Osteocyte (in vitro differentiated cells): Measurements from ENCODE around the gene DHRS4. TPM values are rescaled to one million over a fixed set of nuclear protein-coding genes. Genes with fewer than 3 reads are reported as not detected.
A peak's percentile ranks its signal among the peaks of the same experiment; 100 is the strongest.
"Not testable (repeated sequence)": the region's sequence is repeated elsewhere in the genome, so short reads cannot be mapped to it uniquely, and the experiment has no call there.

Experiments
- DNase-seq: peaks from one replicate; pipeline ENCODE4 v3.0.0; 2021; ENCODE audit warnings: mixed read lengths; ENCODE audit not compliant: unreplicated experiment; ENCODE audit errors: extremely low spot score
- H3K27ac Mint-ChIP-seq: one replicate; pipeline ENCODE4 v1.8.0; 2021; ENCODE audit warnings: mild to moderate bottlenecking, mixed read lengths; ENCODE audit not compliant: unreplicated experiment
- H3K27me3 Mint-ChIP-seq: one replicate; pipeline ENCODE4 v1.8.0; 2021; ENCODE audit warnings: mixed read lengths; ENCODE audit not compliant: unreplicated experiment
- H3K36me3 Mint-ChIP-seq: one replicate; pipeline ENCODE4 v1.8.0; 2021; ENCODE audit warnings: mixed read lengths; ENCODE audit not compliant: unreplicated experiment
- H3K4me1 Mint-ChIP-seq: one replicate; pipeline ENCODE4 v1.8.0; 2021; ENCODE audit warnings: mixed read lengths; ENCODE audit not compliant: unreplicated experiment
- H3K4me3 Mint-ChIP-seq: one replicate; pipeline ENCODE4 v1.8.0; 2021; ENCODE audit warnings: mild to moderate bottlenecking, moderate library complexity, mixed read lengths; ENCODE audit not compliant: unreplicated experiment
- H3K9me3 Mint-ChIP-seq: one replicate; pipeline ENCODE4 v1.8.0; 2021; ENCODE audit warnings: mixed read lengths; ENCODE audit not compliant: unreplicated experiment
- total RNA-seq: library from RNA; stranded (reverse); gene quantifications from 2 replicates; pipeline ENCODE4 v1.2.1, GENCODE V29; 2021
- TF ChIP-seq, protein P1 (sequence below): fragments of 200-600 bp; sonication (generic); IDR thresholded peaks from 2 replicates; pipeline ENCODE4 v1.5.0; 2021; ENCODE audit warnings: antibody characterized with exemption, mild to moderate bottlenecking, moderate library complexity

The DHRS4 gene
- total RNA-seq, 1 donor from 2014 or later: 19.6 TPM

DNA sequence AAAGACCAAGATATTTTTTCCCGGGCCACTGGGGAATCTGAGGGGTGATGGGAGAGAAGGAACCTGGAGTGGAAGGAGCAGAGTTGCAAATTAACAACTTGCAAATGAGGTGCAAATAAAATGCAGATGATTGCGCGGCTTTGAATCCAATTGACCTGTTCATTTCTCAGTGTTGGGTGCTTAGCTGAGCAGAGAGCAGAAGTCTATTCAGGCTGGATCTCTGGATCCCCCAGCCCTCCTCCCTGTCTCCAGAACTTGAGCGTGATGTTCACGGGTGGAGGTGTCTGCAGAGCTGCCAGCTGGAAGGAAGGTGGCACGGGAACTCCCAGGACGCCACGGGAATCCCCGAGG lies 15.5 kb downstream of the DHRS4 start:
- not testable (repeated sequence) for DNase-seq, H3K4me1 Mint-ChIP-seq, H3K9me3 Mint-ChIP-seq, H3K27me3 Mint-ChIP-seq, H3K27ac Mint-ChIP-seq, H3K4me3 Mint-ChIP-seq, H3K36me3 Mint-ChIP-seq

DNA sequence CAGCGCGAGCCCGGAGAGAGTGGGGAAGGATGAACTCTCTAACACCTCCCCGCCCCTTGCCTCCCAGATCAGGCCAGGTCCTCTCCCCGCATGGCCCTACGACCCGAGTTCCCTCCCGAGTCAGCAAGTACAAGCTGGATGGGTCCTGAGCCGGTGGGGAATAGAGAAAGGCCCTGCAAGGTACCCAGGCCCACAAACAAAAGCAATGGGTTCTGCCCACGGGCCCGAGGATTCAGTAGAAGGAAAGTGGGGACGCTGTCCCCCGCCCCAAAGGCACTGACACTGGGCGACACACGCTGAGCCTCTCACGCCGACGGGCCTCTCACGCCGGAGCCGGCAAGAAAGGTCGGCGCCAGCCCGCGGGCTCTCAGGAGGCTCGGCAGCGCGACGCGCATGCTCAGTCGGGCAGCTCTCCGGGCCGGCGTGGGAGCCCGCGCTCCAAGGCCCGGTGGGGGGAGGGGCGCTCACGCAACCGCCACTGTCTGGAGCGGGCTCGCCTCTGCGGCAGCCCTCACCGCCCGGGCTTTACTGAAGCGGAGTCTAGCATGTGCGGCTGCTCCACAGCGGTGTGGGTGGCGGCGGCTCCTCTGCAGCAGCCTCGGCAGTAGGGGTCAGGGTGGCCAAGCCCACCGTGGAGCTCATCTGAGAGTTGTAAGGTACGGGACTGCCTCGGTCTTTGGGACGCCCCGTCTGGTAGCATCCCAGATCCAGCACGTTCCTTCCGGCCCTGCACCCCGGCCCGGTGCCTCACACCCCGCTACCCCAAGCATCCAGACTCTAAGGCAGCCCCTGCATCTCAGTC lies 16.1 kb downstream of the DHRS4 start:
- H3K27ac Mint-ChIP-seq, H3K4me1 Mint-ChIP-seq, DNase-seq, H3K9me3 Mint-ChIP-seq, H3K36me3 Mint-ChIP-seq, H3K27me3 Mint-ChIP-seq: not testable (repeated sequence)
- H3K4me3 Mint-ChIP-seq: peak overlapping the region; percentile 32

DNA sequence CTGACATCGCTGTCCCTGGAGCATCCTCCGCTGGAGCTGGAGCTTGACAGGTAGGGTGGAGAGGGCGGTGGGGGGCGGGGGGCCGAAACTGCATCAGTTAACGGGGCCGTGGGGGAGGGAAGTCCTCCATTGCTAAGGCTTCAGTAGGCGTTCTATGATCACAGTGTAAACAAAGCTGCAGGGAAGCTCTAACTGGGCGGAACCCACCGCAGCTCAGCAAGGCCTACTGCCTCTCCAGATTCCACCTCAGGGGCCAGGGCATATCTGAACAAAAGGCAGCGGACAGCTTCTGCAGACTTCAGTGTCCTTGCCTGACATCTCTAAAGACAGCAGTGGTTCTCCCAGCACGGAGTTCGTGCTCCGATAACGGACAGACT lies 16.7 kb downstream of the DHRS4 start:
- not testable (repeated sequence) for H3K9me3 Mint-ChIP-seq, H3K27ac Mint-ChIP-seq, H3K36me3 Mint-ChIP-seq, H3K27me3 Mint-ChIP-seq, H3K4me1 Mint-ChIP-seq, H3K4me3 Mint-ChIP-seq, DNase-seq

DNA sequence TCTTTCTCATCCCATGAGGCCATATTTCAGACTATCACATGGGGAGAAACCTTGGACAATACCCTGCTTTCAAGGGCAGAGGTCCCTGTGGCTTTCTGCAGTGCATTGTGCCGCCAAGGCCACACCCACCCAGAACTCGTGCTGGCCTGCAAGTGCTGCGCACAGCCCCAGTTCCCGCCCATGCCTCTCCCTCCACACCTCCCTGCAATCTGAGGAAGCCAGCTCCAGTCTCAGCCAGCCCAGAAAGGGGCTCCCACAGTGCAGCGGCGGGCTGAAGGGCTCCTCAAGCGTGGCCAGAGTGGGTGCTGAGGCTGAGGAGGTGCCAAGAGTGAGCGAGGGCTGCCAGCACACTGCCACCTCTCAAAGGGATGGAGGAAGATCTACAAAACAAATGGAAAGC lies 19.6 kb downstream of the DHRS4 start:
- DNase-seq, H3K36me3 Mint-ChIP-seq, H3K4me1 Mint-ChIP-seq, H3K27me3 Mint-ChIP-seq, H3K4me3 Mint-ChIP-seq, H3K9me3 Mint-ChIP-seq, H3K27ac Mint-ChIP-seq: not testable (repeated sequence)

DNA sequence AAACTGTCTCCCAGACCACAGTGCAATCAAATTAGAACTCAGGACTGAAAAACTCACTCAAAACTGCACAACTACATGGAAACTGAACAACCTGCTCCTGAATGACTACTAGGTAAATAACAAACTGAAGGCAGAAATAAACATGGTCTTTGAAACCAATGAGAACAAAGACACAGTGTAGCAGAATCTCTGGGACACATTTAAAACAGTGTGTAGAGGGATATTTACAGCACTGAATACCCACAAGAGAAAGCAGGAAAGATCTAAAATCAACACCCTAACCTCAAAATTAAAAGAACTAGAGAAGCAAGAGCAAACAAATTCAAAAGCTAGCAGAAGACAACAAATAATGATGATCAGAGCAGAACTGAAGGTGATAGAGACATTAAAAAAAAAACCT lies 20.5 kb downstream of the DHRS4 start:
- H3K9me3 Mint-ChIP-seq, H3K27me3 Mint-ChIP-seq, H3K36me3 Mint-ChIP-seq, H3K27ac Mint-ChIP-seq, DNase-seq, H3K4me1 Mint-ChIP-seq, H3K4me3 Mint-ChIP-seq: not testable (repeated sequence)

DNA sequence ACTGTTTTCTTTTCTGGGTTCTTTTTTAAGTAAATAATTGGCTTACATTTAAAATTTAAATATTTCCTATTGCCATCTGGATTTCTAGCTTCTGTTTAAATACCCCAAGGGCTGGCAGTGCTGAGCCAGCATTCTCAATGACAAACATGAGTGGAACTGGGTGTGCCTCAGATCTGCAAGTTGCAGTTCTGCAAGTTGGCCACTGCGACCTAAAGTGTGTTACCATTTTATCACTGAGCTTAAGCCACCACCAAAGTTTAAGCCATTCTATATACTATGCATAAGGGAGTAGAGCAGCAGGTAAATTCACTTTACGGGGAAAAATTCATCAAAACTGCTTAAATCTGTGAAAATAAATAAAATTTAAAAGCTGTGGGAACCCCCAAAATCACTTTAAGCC lies 23.6 kb downstream of the DHRS4 start:
- not testable (repeated sequence) for DNase-seq, H3K9me3 Mint-ChIP-seq, H3K27me3 Mint-ChIP-seq, H3K36me3 Mint-ChIP-seq, H3K4me1 Mint-ChIP-seq, H3K4me3 Mint-ChIP-seq, H3K27ac Mint-ChIP-seq
- TF ChIP-seq, protein P1, sequence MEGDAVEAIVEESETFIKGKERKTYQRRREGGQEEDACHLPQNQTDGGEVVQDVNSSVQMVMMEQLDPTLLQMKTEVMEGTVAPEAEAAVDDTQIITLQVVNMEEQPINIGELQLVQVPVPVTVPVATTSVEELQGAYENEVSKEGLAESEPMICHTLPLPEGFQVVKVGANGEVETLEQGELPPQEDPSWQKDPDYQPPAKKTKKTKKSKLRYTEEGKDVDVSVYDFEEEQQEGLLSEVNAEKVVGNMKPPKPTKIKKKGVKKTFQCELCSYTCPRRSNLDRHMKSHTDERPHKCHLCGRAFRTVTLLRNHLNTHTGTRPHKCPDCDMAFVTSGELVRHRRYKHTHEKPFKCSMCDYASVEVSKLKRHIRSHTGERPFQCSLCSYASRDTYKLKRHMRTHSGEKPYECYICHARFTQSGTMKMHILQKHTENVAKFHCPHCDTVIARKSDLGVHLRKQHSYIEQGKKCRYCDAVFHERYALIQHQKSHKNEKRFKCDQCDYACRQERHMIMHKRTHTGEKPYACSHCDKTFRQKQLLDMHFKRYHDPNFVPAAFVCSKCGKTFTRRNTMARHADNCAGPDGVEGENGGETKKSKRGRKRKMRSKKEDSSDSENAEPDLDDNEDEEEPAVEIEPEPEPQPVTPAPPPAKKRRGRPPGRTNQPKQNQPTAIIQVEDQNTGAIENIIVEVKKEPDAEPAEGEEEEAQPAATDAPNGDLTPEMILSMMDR: peak; percentile 19

DNA sequence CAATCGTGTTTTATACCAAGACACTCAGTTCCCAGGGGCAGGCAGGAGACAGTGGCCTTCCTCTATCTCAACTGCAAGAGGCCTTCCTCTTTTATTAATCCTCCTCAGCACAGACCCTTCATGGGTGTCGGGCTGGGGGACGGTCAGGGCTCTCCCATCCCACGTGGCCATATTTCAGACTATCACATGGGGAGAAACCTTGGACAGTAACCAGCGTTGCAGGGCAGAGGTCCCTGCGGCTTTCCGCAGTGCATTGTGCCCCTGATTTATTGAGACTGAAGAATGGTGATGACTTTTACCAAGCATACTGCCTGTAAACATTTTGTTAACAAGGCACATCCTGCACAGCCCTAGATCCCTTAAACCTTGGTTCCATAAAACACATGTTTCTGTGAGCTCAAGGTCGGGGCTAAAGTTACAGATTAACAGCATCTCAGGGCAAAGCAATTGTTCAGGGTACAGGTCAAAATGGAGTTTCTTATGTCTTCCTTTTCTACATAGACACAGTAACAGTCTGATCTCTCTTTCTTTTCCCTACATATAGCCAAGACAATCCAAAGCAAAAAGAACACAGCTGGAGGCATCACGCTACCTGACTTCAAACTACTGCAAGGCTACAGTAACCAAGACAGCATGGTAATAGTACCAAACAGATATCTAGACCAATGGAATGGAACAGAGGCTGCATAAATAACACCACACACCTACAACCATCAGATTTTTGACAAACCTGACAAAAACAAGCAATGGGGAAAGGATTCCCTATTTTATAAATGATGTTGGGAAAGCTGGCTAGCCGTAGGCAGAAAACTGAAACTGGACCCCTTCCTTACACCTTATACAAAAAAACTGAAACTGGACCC lies 28.6 kb downstream of the DHRS4 start:
- not testable (repeated sequence) for H3K9me3 Mint-ChIP-seq, H3K36me3 Mint-ChIP-seq, DNase-seq, H3K27me3 Mint-ChIP-seq, H3K27ac Mint-ChIP-seq, H3K4me3 Mint-ChIP-seq, H3K4me1 Mint-ChIP-seq
